ENCODE measurements around the gene NOTO.

GRCh38 chr2:73223821-73224220 is 21.4 kb downstream of the NOTO start:
- TF ChIP-seq CTCF (conservative IDR thresholded peaks at IDR 0.05 in 1 of 2, IDR thresholded peaks at IDR 0.05 in 1 of 2; ENCODE audit: low read depth in 1 of 2, low read length in 2 of 2), result no peak
- no peak for TF ChIP-seq EZH2 (IDR thresholded peaks at IDR 0.05; ENCODE audit: low read length, missing control alignments)

Data from fibroblast of lung (primary cell).